Measurements from ENCODE around the gene TULP1.

DNA sequence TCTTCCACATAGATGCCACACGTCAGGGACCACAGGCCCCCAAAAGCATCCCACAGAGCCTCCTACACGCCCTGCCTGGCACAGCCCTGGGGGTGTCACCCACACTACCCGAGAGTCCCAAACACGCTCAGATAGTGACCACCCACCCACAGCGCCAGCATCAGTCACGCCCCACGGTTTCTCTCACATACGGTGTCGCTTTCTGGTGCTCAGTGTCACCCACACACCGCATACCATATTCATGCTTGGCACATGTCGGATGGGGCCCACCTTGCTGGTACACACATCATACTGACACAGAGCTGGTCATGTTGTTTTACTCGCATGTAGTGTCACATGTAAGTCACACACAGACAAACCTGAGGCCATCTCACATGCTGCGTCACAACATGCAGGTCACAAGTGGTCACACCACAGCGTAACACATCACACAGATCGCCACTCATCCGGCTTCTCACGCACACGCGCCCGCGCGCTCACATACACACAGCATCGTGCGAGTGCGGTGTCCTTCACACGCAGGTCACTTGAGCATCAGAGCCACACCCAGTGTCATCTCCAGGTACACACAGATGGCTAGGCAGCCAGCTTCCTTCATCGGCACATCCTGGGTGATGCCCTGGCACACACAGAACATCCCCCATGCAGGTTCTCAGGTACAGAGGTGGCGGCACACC lies 19.3 kb downstream of the TULP1 start:
- TF ChIP-seq POLR2AphosphoS5 (IDR thresholded peaks at IDR 0.05; ENCODE audit: borderline replicate concordance, low read depth, low read length) (no peak), EZH2 (IDR thresholded peaks at IDR 0.05) (no peak)

Measured in SK-N-MC (cell line).